Measurements from ENCODE around the gene CNN2.

DNA sequence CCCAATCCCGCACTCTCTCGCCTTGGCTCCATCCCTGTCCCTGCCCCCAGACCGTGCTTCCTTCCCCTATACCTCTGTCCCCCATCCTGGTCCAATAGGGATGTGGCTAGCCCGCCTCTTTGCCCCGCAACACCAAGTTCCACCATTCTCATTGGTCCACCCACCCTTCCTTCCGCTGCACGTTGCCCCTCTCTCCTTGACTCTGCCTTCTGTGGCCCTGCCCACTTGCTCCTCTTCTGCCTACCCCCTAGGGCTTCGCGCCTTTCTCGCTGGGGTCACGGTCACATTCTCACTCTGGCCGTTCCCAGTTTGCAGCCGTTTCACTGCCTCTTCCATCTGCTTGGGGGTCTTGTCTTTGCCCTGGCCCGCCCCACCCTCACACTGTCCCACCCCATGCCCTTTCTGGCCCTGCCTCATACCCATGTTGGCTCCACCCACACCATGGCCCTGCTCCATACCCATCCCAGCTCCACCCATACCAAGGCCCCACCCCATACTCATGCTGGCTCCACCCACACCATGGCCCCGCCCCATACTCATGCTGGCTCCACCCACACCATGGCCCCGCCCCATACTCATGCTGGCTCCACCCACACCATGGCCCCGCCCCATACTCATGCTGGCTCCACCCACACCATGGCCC is 36.1 kb downstream of the CNN2 start:
- TF ChIP-seq, protein P1, sequence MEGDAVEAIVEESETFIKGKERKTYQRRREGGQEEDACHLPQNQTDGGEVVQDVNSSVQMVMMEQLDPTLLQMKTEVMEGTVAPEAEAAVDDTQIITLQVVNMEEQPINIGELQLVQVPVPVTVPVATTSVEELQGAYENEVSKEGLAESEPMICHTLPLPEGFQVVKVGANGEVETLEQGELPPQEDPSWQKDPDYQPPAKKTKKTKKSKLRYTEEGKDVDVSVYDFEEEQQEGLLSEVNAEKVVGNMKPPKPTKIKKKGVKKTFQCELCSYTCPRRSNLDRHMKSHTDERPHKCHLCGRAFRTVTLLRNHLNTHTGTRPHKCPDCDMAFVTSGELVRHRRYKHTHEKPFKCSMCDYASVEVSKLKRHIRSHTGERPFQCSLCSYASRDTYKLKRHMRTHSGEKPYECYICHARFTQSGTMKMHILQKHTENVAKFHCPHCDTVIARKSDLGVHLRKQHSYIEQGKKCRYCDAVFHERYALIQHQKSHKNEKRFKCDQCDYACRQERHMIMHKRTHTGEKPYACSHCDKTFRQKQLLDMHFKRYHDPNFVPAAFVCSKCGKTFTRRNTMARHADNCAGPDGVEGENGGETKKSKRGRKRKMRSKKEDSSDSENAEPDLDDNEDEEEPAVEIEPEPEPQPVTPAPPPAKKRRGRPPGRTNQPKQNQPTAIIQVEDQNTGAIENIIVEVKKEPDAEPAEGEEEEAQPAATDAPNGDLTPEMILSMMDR (IDR thresholded peaks at IDR 0.05): no peak
- TF ChIP-seq POLR2A (IDR thresholded peaks at IDR 0.05): no peak

All from body of pancreas (tissue), 4 donors.